GM19324 (cell line): ENCODE data around the gene PEPD.
"Not testable (repeated sequence)": the region's sequence is repeated elsewhere in the genome, so short reads cannot be mapped to it uniquely, and the experiment has no call there.

Experiments
- ATAC-seq: cut with Tn5 transposase; IDR thresholded peaks from one replicate; pipeline ENCODE4 v1.9.1; 2021; ENCODE audit warnings: mild to moderate bottlenecking, moderate library complexity; ENCODE audit not compliant: unreplicated experiment, low FRiP score

The PEPD gene

GRCh38 chr19:33479570-33479969, 42.0 kb downstream of the PEPD start:
- not testable (repeated sequence) for ATAC-seq

GRCh38 chr19:33477781-33478180, 43.8 kb downstream of the PEPD start:
- no peak for ATAC-seq

DNA sequence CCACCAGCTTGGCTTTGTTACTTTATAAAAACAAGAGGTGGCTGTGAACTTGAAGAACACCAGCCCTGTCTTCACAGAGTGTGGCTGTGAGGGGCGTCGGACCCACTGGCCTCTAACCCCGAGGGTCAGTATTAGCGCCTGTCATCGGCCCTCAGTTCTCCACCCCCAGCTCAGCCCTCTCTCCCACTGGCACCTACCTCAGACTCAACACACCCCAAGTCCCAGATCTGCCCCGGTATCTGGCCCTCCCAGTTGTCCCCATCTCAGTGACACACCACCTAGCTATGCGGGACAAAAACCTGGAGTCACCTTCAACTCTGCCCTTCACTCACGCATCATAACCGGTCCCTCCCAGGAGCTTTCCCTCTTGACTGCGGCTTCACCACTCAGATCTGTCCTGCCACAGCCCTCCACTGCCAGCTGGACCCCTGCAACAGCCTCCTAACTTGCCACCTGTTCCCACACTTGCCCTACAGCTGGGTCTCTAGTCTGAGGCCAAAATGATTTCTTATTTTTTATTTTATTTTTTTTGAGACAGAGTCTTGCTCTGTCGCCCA, 45.4 kb downstream of the PEPD start:
- no peak for ATAC-seq

- no peak for ATAC-seq
Measured at GRCh38 chr19:33473653-33474305, 47.8 kb downstream of the PEPD start.

DNA sequence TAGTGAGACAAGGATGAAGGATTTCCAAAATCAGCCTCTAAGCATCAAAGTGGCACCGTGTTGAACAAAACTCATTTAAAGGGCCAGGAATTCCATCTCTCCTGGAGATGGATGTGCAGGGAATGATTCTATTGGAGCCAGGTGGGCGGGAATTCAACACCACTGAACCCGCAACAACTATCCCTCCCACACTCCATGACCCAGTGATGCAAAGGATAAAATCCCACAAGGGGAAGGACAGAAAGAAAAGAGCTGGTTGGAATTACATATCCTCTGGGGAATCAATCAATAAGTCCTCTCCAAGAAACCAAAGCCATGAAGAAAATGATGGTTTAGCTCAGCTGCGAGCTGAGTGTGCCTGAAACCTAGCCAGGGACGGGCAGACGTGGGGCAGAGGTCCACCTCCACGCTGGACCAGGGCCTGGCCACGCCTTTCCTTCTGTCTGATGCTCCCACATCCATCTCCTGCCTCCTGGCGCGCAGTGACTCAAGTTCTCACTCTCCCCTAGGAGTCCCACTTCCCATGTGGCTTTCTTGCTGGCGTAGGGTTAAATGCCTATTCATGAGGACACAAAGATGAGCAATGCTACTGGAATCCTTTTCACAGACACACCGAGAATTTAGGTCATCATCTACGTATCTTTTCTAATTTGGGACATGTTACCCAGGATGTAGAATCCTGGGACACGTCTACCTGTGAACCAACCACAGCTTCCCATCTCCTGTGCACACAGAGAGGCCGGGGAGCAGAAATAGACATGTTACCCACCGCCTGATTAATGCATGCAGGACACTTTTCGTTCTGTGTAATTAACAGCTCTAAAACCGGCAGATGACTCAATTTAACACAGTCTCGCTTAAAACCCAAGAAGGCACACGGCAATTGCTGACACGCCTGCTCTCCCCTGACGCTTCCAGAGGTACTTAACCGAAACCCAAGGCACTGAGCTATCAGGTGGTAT, 48.6 kb downstream of the PEPD start:
- no peak for ATAC-seq

GRCh38 chr19:33472226-33472625, 49.4 kb downstream of the PEPD start:
- no peak for ATAC-seq

DNA sequence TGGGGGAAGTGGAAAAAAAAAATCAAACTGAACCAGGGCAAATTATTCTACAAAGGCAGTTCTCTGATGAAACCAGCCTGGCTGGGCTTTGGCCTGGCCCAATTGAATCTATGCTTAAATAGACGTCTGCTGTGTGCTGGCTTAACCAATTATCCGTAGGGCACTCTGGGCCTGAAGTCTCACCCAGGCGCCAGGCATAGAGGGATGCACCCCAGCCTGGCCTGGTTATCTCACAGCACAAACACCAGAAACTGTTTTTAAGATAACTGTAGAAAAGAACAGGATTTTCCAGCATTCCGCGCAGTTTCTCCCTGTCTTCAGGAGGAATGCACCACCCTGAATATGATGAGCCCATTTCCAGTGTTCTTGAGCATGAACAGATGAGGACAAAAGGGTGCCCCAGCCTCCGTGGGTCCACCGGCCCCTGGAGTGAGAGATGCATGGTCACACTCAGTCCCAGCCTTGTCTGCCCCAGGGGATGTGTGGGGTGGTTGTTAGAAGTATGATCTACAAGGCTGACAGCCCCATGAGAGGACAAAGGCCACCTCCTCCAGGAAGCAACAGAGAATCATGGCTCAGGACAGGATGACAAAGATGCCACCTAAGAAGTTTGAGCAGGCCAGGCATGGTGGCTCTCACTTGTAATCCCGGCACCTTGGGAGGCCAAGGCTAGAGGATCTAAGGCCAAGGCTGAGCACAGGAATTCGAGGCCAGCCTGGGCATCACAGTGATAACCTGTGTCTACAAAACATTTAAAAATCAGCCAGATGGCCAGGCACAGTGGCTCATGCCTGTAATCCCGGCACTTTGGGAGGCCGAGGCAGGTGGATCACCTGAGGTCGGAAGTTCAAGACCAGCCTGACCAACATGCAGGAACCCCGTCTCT, 50.2 kb downstream of the PEPD start:
- no peak for ATAC-seq

- no peak for ATAC-seq
Measured at GRCh38 chr19:33470686-33471085, 50.9 kb downstream of the PEPD start.

DNA sequence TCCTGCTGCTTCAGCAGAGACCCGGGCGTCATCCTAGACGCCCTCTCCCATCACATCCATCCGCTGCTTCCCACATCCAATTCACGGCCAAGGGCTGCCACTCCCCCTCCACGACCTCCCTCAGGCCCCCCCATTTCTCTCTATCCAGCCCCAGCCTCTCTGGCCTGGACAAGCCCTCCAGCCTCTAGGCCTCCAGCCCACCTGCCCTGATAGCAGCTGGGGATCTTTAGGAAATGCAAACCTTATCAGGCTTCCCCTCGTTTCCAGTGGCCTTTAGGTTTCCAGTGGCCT, 51.6 kb downstream of the PEPD start:
- no peak for ATAC-seq

DNA sequence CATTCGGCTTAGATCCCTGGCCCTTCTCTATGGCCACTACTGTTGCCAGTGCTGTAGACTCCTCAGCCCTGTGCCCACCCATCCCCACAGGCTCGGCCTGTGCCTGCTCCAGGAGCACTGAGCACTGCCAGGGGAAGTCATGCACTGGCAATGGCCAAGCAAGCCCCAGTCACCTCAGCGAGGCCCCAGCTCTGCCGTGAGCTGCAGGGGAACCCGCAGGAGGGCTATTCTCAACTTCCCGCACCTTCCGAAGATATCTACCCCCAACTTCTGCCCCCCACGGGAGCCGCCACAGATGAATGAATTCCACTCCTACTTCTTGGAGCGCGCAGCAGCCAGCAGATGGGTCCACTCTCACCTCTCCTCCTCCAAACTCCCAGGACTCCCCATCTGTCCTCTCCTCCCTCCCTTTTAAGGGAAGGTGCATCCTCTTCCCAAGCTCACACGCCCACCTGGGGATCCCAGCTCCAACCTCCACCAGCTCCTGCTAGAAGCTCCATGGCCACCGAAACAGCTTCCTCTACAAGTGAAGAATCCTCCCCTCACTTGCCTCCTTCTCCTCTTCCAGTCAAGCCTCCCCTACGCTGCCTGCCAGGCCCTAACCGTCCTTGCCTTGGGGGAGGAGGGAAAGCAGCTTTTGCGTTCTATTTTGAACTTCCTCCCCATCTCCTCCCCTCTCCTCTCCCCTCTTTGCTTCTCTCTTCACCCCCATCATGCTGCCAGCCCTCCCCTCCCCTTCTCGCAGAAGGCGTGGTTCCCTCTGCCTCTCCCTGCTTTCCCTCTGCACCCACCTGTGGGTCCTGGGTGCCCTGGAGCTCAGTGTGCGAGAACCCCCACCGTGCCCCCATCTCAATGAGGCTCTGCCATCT, 52.2 kb downstream of the PEPD start:
- no peak for ATAC-seq

DNA sequence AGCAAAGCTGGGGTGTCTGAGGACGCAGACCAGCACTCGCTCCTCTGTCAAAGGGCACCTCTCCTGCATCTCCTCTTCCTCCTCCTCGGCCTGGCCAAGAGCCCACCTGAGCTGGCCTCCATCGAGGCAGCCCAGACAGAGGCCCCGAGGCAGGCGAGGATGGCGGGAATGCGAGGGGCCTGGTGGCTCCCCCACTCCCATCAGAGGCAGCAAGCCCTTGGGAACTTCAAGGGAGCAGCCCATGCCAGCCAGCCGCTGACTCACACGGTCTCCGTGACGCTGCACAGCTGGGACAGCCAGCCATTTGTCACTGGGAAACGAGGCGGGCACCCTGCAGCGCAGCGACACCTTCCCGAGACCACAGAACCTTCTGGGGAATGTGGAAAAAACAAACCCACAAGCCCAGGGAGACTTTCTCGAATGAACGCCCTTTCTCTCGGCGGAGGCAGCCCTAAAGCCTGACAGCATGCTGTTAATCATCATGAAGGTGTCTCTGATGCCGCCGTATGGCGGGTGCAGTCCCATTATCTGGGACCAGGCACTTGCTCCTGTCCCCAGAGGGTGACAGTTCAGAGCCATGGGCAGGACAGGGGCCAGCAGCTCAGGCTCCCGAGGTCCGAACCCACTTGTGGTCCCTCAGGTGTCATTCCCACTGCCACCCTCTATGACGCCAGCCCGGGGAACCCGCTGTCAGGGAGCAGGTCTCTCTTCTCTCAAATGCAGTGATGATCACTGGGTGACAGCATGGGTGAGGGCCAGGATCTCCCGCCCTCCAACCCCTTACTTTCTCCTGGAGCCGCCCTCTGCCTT, 53.0 kb downstream of the PEPD start:
- ATAC-seq = no peak

- ATAC-seq = no peak
Measured at GRCh38 chr19:33467851-33468250, 53.7 kb downstream of the PEPD start.

DNA sequence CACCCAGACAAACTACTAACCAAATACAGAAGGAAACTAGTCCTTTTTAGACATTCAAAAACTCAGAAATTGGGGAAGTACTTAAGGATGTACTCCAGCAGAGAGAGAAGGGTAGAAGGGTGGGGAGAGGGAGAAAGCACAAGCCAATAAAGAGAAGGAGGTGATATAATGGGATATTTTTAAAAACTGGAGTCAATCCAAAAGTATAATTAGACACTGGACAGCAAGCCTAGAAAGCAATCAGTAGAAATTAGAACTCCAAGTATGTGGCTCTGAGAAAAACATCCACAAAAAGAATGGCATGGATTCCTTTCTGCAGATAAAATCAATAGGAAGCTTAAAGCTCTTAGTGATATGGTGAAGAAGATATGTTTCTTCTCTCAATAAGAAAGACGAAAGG, 55.8 kb downstream of the PEPD start:
- no peak for ATAC-seq

DNA sequence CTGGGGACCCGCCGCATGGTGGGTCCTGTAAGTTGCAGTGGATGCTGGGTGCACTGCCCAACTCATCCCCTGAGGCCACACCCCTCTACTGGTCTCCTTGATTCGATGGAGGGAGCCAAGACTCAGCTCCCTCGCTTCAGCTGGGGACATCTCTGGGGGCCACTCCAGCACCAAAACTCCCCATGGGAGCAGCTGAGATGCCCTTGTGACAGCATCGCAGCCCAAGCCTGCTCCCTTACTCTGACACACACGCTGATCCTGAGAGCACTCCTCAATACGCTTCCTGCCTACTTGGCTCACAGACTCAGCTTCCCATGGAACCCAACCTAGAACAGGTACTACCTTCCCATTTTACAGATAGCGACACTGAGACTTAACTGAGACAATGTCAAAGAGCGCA, 56.2 kb downstream of the PEPD start:
- no peak for ATAC-seq

DNA sequence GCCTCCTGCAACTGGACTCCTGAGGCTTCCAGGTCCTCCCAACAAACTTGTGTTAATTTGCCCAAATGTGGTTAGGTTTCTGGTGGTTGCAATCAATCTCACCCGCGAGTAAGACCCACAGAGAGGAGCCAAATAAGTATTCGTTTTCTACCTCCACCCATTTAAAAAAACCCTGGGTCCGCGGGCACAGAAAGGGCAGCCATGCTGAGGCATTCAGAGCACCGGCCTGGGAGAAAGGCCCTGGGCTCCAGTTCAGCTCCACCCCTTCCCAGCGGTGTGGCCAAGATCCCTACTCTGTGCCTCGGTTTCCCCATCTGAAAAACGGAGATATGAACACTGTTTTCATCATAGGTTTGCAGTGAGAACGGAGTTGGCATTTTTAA, 56.9 kb downstream of the PEPD start:
- no peak for ATAC-seq

DNA sequence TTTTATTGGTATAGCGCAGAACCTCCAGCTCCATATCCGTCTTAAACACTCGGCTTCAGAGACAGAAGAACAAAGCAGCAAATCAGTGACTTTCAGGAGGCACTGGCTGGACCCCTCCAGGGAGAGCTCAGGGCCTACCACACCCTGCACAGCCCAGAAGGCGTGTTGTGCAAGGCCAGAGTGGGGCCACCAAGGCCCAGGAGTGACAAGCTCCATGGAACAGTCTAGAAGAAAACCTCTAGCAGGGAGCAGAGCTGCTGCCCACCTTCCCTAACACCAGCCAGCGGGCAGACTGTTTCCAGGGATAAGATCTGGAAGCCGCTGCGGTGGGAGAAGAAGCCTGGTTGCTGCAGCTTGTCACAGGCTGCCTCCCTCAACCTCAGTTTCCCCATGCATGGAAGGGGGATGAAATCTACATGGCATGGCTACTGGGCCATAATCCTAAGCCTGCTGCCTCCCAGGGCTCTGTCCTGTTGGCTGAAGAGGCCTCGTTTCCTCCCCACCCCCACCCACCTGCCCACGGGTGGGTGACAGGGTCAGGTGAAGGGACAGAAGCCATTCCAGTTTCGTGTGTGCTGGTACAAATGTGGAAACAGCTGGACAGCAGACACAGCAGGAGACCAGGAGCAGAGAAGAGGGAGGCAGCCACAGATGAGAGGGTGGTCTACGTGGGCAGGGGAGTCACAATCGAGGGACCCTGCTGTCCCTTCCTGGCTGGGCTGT, 57.4 kb downstream of the PEPD start:
- ATAC-seq = no peak

DNA sequence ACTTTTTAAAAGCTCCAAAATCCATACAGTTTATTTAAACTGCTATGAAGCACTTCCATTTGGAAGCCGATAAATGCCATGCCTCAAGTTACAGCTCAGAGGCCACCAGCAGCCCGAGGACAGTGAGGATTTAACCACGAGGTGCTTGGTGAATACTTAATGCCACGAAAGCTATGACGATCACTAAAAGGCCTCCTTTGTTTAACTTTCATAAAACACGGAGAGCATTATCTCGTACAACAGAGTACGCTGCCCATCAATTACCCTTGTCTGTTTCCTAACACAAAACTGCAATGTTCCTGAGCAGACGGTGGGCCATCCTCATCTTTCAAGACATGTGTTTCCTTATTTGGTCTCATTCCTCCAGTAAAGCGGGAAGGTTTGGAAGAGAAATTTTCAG, 58.4 kb downstream of the PEPD start:
- no peak for ATAC-seq

GRCh38 chr19:33462112-33462791, 59.3 kb downstream of the PEPD start:
- no peak for ATAC-seq
